Neural crest cell (in vitro differentiated cells): ENCODE measurements around the gene VPS26A. TPM values are rescaled to one million over a fixed set of nuclear protein-coding genes. Genes with fewer than 3 reads are reported as not detected.

ENCODE experiments used
- DNase-seq: peaks from one replicate; pipeline ENCODE4 v3.0.0; 2021; ENCODE audit warnings: low read depth, mixed read lengths, low spot score
- H3K27ac Mint-ChIP-seq: one replicate; pipeline ENCODE4 v1.8.0; 2021; ENCODE audit warnings: mild to moderate bottlenecking, mixed read lengths; ENCODE audit not compliant: unreplicated experiment
- H3K27me3 Mint-ChIP-seq: 2 replicates; pipeline ENCODE4 v1.8.0; 2021; ENCODE audit warnings: low read depth, mild to moderate bottlenecking, mixed read lengths
- H3K36me3 Mint-ChIP-seq: 2 replicates; pipeline ENCODE4 v1.8.0; 2021; ENCODE audit warnings: low read depth, mild to moderate bottlenecking, mixed read lengths
- H3K4me1 Mint-ChIP-seq: 2 replicates; pipeline ENCODE4 v1.8.0; 2021; ENCODE audit warnings: mixed read lengths
- H3K4me3 Mint-ChIP-seq: one replicate; pipeline ENCODE4 v1.8.0; 2021; ENCODE audit warnings: mild to moderate bottlenecking, mixed read lengths
- H3K9me3 Mint-ChIP-seq: 2 replicates; pipeline ENCODE4 v1.8.0; 2021; ENCODE audit warnings: mixed read lengths
- total RNA-seq: library from RNA; stranded (reverse); gene quantifications from 2 replicates; pipeline ENCODE4 v1.2.1, GENCODE V29; 2021
- TF ChIP-seq, protein P1 (sequence below): fragments of 200-600 bp; sonication (generic); conservative IDR thresholded peaks from 2 replicates; pipeline ENCODE4 v1.5.0; 2021; ENCODE audit warnings: antibody characterized with exemption, mild to moderate bottlenecking

The VPS26A gene
- total RNA-seq, 1 donor from 2014 or later = 63.2 TPM

DNA sequence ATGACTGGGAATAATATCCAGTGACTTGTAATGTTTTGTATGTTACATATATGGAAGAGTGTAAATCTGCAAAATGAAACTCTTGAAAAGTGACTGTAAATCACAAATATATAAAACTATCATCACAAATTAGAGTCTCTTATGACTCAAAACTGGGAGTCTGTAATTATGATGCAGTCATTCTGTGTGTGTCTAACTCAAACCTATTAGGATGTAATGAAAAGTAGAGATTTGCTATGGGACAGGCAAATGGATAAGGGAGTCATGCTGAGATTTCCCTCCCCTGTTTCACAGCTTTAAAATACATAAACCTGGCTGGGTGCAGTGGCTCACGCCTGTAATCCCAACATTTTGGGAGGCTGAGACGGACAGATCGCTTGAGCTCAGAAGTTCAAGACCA lies 87.5 kb downstream of the VPS26A start:
- peaks cover 4% of the 10 kb centered on the region for H3K9me3 Mint-ChIP-seq
- peaks cover 6% of the 10 kb centered on the region for H3K36me3 Mint-ChIP-seq
- peaks cover under 1% of the 10 kb centered on the region for H3K27me3 Mint-ChIP-seq
- TF ChIP-seq, protein P1, sequence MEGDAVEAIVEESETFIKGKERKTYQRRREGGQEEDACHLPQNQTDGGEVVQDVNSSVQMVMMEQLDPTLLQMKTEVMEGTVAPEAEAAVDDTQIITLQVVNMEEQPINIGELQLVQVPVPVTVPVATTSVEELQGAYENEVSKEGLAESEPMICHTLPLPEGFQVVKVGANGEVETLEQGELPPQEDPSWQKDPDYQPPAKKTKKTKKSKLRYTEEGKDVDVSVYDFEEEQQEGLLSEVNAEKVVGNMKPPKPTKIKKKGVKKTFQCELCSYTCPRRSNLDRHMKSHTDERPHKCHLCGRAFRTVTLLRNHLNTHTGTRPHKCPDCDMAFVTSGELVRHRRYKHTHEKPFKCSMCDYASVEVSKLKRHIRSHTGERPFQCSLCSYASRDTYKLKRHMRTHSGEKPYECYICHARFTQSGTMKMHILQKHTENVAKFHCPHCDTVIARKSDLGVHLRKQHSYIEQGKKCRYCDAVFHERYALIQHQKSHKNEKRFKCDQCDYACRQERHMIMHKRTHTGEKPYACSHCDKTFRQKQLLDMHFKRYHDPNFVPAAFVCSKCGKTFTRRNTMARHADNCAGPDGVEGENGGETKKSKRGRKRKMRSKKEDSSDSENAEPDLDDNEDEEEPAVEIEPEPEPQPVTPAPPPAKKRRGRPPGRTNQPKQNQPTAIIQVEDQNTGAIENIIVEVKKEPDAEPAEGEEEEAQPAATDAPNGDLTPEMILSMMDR = no peak
- DNase-seq = no peak
- H3K27ac Mint-ChIP-seq = no peak overlapping the region
- H3K4me3 Mint-ChIP-seq = no peak overlapping the region
- no peaks in the 10 kb centered on the region for H3K4me1 Mint-ChIP-seq

DNA sequence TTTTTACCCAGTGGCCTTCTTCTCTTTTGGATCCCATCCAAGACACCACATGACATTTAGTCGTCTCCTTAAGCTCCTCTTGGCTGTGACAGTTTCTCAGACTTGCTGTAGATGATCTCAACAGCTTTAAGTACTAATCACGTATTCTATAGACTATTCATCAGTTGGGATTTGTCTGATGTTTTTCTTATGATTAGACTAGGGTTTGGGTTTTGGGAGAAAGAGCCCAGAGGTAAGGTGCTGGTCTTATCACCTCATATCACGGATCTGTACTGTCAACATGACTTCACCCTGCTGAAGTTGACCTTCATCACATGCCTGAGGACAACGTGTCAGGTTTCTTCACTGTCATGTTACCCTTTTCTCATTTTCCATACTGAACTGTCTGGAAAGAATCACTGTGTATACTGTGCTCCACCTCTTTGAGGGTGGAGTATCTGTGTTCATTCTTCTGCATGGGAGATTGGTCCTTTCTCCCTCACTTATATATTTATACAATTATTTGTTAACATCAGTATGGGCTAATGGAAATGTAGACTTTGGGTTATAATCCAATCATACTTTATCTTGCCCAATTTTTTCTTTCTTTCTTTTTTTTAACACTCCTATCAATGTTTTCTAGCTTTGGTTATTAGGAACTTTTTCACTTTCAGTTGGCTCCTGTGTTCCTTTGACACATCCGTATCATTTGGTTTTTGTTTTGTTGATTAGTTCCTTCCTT lies 89.8 kb downstream of the VPS26A start:
- TF ChIP-seq, protein P1 = no peak
- peaks cover 3% of the 10 kb centered on the region for H3K27me3 Mint-ChIP-seq
- DNase-seq = no peak
- H3K4me1 Mint-ChIP-seq = no peaks in the 10 kb centered on the region
- no peaks in the 10 kb centered on the region for H3K36me3 Mint-ChIP-seq
- H3K9me3 Mint-ChIP-seq = peaks cover 4% of the 10 kb centered on the region
- H3K4me3 Mint-ChIP-seq = no peak overlapping the region
- no peak overlapping the region for H3K27ac Mint-ChIP-seq

DNA sequence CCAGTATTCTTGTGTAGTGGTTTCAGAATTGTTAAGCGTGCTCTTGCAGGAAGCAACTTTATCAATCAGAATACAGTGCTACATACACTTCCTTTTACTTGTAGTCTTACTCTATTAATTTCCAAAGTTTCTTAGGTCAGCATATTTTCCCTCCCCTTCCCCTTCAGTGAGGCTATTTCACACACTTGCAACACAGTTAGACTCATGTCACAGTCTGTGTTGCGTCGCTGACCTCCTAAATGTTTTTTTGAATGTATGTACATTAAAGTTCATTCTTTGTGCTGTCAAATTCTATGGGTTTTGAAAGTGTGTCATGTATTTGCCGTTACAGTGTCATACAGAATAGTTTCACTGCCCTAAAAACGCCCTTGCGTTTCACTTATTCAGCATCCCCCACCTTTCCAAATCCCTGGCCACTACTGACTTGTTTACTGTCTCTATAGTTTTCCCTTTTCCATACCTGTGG lies 90.7 kb downstream of the VPS26A start:
- H3K27ac Mint-ChIP-seq = no peak overlapping the region
- no peaks in the 10 kb centered on the region for H3K36me3 Mint-ChIP-seq
- H3K4me1 Mint-ChIP-seq = no peaks in the 10 kb centered on the region
- H3K27me3 Mint-ChIP-seq = peaks cover 3% of the 10 kb centered on the region
- no peak overlapping the region for H3K4me3 Mint-ChIP-seq
- TF ChIP-seq, protein P1 = no peak
- peaks cover 4% of the 10 kb centered on the region for H3K9me3 Mint-ChIP-seq
- no peak for DNase-seq

DNA sequence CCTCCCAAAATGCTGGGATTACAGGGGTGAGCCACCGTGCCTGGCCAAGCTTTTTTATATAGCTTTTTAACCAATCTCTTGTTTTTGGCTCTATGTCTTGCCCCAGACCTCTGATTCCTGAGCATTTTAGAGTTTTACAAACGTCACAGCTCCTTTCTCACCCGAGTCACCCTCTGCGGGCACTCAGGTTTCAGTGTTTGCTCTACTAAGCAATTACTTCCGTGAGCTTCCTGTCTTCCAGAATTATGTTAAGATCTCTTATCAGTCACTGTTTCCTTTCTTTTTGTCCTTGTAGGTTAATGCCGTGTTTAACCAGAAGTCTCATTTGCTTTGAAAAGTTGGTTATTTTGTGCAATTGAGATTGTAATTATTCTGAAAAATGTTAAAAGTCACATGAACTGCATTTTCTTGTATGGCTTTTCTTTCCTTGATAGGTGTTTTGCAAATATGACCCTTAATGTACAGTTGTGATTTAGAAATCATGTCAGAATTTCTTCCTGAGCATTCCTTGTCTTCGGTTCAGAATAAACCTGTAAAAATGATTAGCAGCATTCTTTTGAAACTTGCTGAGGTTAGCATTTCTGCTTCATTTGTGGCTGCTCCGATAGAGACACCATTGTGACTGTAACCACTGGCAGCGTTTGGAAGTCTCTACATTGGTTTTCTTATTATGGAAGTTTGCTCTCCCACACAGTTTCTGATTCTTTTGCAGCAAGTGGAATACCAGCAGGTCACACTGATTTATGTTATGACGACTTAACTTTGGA lies 91.6 kb downstream of the VPS26A start:
- TF ChIP-seq, protein P1 = no peak
- Mint-ChIP-seq H3K27ac (no peak overlapping the region), H3K36me3 (no peaks in the 10 kb centered on the region), H3K27me3 (peaks cover 3% of the 10 kb centered on the region), H3K9me3 (peaks cover 4% of the 10 kb centered on the region), H3K4me1 (no peaks in the 10 kb centered on the region), H3K4me3 (no peak overlapping the region)
- no peak for DNase-seq

DNA sequence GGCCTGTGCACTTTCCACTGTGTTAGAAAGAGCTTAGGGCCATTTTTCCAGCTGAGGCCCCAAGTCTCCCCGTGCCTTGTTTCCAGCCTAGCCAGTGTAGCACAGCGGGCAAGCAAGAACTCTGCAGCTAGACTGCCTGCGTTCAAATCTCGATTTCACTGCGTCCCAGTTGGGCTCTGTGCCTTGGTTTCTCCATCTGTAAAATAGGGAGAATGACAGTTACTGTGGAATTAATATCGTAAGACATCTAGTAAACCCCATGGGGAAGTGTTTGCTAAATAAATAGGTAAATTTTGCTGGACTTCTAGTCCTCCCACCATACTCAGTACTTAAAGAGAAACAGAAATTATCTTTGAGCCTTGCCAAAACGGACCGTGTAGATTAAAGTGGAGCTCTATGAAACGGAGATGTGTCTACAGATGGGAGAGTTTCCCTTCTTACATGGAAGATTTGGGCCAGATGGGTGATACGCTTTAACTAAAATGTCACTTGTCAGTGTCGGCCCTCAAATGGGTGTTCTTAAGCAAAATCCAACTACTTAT lies 92.7 kb downstream of the VPS26A start:
- H3K36me3 Mint-ChIP-seq = no peaks in the 10 kb centered on the region
- H3K9me3 Mint-ChIP-seq = peaks cover 4% of the 10 kb centered on the region
- peaks cover 3% of the 10 kb centered on the region for H3K27me3 Mint-ChIP-seq
- TF ChIP-seq, protein P1 = no peak
- H3K4me1 Mint-ChIP-seq = no peaks in the 10 kb centered on the region
- no peak overlapping the region for H3K4me3 Mint-ChIP-seq
- H3K27ac Mint-ChIP-seq = no peak overlapping the region
- DNase-seq = no peak
